Smooth muscle cell (in vitro differentiated cells): Measurements from ENCODE around the gene CREB5. TPM values are rescaled to one million over a fixed set of nuclear protein-coding genes. Genes with fewer than 3 reads are reported as not detected.

Experiments used
- DNase-seq: peaks from one replicate; lab custom pipeline; 2025; ENCODE audit not compliant: unreplicated experiment; lab: John Stamatoyannopoulos, UW
- H2AFZ ChIP-seq: fragments of 200-600 bp; sonication (generic); 2 replicates; pipeline ENCODE4 v1.6.0; 2016; ENCODE audit warnings: antibody characterized with exemption, low read depth, mild to moderate bottlenecking
- H3F3A ChIP-seq: fragments of 200-600 bp; sonication (generic); 2 replicates; pipeline ENCODE4 v1.6.0; 2017; ENCODE audit warnings: antibody characterized with exemption, low read depth
- H3K27ac ChIP-seq: fragments of 200-600 bp; sonication (generic); 2 replicates; pipeline ENCODE4 v1.5.1; 2016; ENCODE audit warnings: low read depth, mild to moderate bottlenecking
- H3K27me3 ChIP-seq: fragments of 200-600 bp; sonication (generic); 2 replicates; pipeline ENCODE4 v1.6.1; 2016; ENCODE audit warnings: low read depth, mild to moderate bottlenecking
- H3K36me3 ChIP-seq: fragments of 200-600 bp; sonication (generic); 2 replicates; pipeline ENCODE4 v1.5.1; 2016; ENCODE audit warnings: low read depth
- H3K4me1 ChIP-seq: fragments of 200-600 bp; sonication (generic); 2 replicates; pipeline ENCODE4 v1.5.1; 2016; ENCODE audit warnings: low read depth
- H3K4me2 ChIP-seq: fragments of 200-600 bp; sonication (generic); 2 replicates; pipeline ENCODE4 v1.6.0; 2016; ENCODE audit warnings: mild to moderate bottlenecking
- H3K4me3 ChIP-seq: fragments of 200-600 bp; sonication (generic); 2 replicates; pipeline ENCODE4 v1.5.1; 2016; ENCODE audit warnings: mild to moderate bottlenecking
- H3K79me2 ChIP-seq: fragments of 200-600 bp; sonication (generic); 2 replicates; pipeline ENCODE4 v1.6.0; 2016; ENCODE audit warnings: low read depth, mild to moderate bottlenecking
- H3K9ac ChIP-seq: fragments of 200-600 bp; sonication (generic); 2 replicates; pipeline ENCODE4 v1.6.0; 2016; ENCODE audit warnings: low read depth
- H3K9me3 ChIP-seq: fragments of 200-600 bp; sonication (generic); replicated peaks from 2 replicates; pipeline ENCODE4 v1.5.1; 2016; ENCODE audit warnings: low read depth
- H4K20me1 ChIP-seq: fragments of 200-600 bp; sonication (generic); 2 replicates; pipeline ENCODE4 v1.6.0; 2016; ENCODE audit warnings: low read depth
- CTCF ChIP-seq: fragments of 200-600 bp; sonication (generic); IDR thresholded peaks from 2 replicates; pipeline ENCODE4 v1.5.1; 2017; ENCODE audit warnings: borderline replicate concordance, mild to moderate bottlenecking, antibody characterized with exemption; ENCODE audit not compliant: insufficient read depth, poor library complexity, severe bottlenecking
- WGBS: methylation state at CpG from one replicate; pipeline ENCODE4 v1.1.7; 2016; ENCODE audit warnings: low lambda C conversion rate; 5-methylcytosine and 5-hydroxymethylcytosine counted together
- polyA plus RNA-seq: library from polyadenylated mRNA; unstranded; fragments of >200 nt; fragmentation: Nextera tagmentation; extraction: Ambion mirVana; gene quantifications from 2 replicates; pipeline ENCODE4 v1.2.1, GENCODE V29; 2016
- total RNA-seq: library from RNA; depleted of rRNA; stranded (reverse); fragments of >200 nt; gene quantifications from 2 replicates; pipeline ENCODE4 v1.2.3, GENCODE V29; 2014

Gene CREB5
- total and polyA plus RNA-seq, 2 experiments from 2014 or later = 6.2 to 18.2 TPM

- no peaks in the 10 kb centered on the region for H4K20me1 ChIP-seq
- WGBS = 97% methylated on average over 4 of the region's 4 CpGs
- no peak overlapping the region for H3K4me2 ChIP-seq
- H3K4me3 ChIP-seq = no peak overlapping the region
- DNase-seq = no peak
- no peaks in the 10 kb centered on the region for H3F3A ChIP-seq
- no peaks in the 10 kb centered on the region for H3K36me3 ChIP-seq
- H3K4me1 ChIP-seq = no peaks in the 10 kb centered on the region
- H3K27me3 ChIP-seq = no peaks in the 10 kb centered on the region
- no peak overlapping the region for H2AFZ ChIP-seq
- TF ChIP-seq CTCF = no peak
- H3K9me3 ChIP-seq = no peaks in the 10 kb centered on the region
- no peaks in the 10 kb centered on the region for H3K79me2 ChIP-seq
- no peak overlapping the region for H3K9ac ChIP-seq
- no peak overlapping the region for H3K27ac ChIP-seq
Measured at GRCh38 chr7:28647076-28647421, 234.7 kb downstream of the CREB5 start.

- Histone ChIP-seq H3F3A (no peaks in the 10 kb centered on the region), H3K36me3 (no peaks in the 10 kb centered on the region), H3K27me3 (peaks cover 3% of the 10 kb centered on the region), H3K9me3 (no peaks in the 10 kb centered on the region), H3K4me3 (no peak overlapping the region), H2AFZ (no peak overlapping the region), H3K9ac (no peak overlapping the region), H3K27ac (no peak overlapping the region), H3K4me2 (no peak overlapping the region), H3K79me2 (no peaks in the 10 kb centered on the region), H3K4me1 (no peaks in the 10 kb centered on the region), H4K20me1 (no peaks in the 10 kb centered on the region)
- TF ChIP-seq CTCF = no peak
- DNase-seq = no peak
- WGBS = 88% methylated on average over 1 of the region's 1 CpG
Measured at GRCh38 chr7:28649189-28649588, 236.9 kb downstream of the CREB5 start.

- Histone ChIP-seq H3K9me3 (no peaks in the 10 kb centered on the region), H3K27me3 (peaks cover 3% of the 10 kb centered on the region), H3K4me1 (no peaks in the 10 kb centered on the region), H3K79me2 (no peaks in the 10 kb centered on the region), H3K9ac (no peak overlapping the region), H2AFZ (no peak overlapping the region), H3K4me3 (no peak overlapping the region), H3K4me2 (no peak overlapping the region), H4K20me1 (no peaks in the 10 kb centered on the region), H3K36me3 (no peaks in the 10 kb centered on the region), H3K27ac (no peak overlapping the region), H3F3A (no peaks in the 10 kb centered on the region)
- no peak for DNase-seq
- WGBS = 83% methylated on average over 2 of the region's 2 CpGs
- no peak for TF ChIP-seq CTCF
Measured at GRCh38 chr7:28649811-28650210, 237.5 kb downstream of the CREB5 start.

- Histone ChIP-seq H3K4me1 (no peaks in the 10 kb centered on the region), H3K36me3 (no peaks in the 10 kb centered on the region), H3K4me3 (no peak overlapping the region), H3K27ac (no peak overlapping the region), H3K27me3 (peaks cover 3% of the 10 kb centered on the region), H3K9me3 (no peaks in the 10 kb centered on the region), H3K9ac (no peak overlapping the region), H3K4me2 (no peak overlapping the region), H2AFZ (no peak overlapping the region), H4K20me1 (no peaks in the 10 kb centered on the region), H3F3A (no peaks in the 10 kb centered on the region), H3K79me2 (no peaks in the 10 kb centered on the region)
- no peak for DNase-seq
- 90% methylated on average over 6 of the region's 6 CpGs for WGBS
- TF ChIP-seq CTCF = no peak
Measured at GRCh38 chr7:28654110-28654509, 241.8 kb downstream of the CREB5 start.
